HG03520 (cell line): Measurements from ENCODE around the gene DRAP1.

ENCODE experiments used
- ATAC-seq: cut with Tn5 transposase; IDR thresholded peaks from one replicate; pipeline ENCODE4 v1.9.1; 2021; ENCODE audit warnings: mild to moderate bottlenecking, moderate library complexity; ENCODE audit not compliant: unreplicated experiment

The DRAP1 gene

GRCh38 chr11:65919141-65919572 lies at the start of gene DRAP1:
Gene DRAP1, plus strand, starts transcription at chr11:65919426. Its CDS starts 76 bp downstream, at chr11:65919502.
- ATAC-seq = peak; percentile 69

- no peak for ATAC-seq
These were observed 49.5 kb upstream of the DRAP1 start for GRCh38 chr11:65869643-65870306.

- no peak for ATAC-seq
These were observed 48.9 kb upstream of the DRAP1 start for GRCh38 chr11:65870307-65870658.

GRCh38 chr11:65870706-65871681 lies 48.2 kb upstream of the DRAP1 start:
- ATAC-seq = no peak

- no peak for ATAC-seq
These were observed 47.2 kb upstream of the DRAP1 start for GRCh38 chr11:65871811-65872548.

GRCh38 chr11:65872586-65873317 lies 46.5 kb upstream of the DRAP1 start, which contains the start of gene EFEMP2:
Gene EFEMP2, minus strand, starts transcription at chr11:65872800. Its CDS starts 446 bp downstream, at chr11:65872354.
- no peak for ATAC-seq

- ATAC-seq = peak; percentile 82
These were observed 45.7 kb upstream of the DRAP1 start for GRCh38 chr11:65873318-65874156.

GRCh38 chr11:65879617-65880016 lies 39.6 kb upstream of the DRAP1 start, which contains the start of gene CTSW:
Gene CTSW, plus strand, starts transcription at chr11:65879837. Its CDS starts 18 bp downstream, at chr11:65879855.
- no peak for ATAC-seq

GRCh38 chr11:65880027-65880426 lies 39.2 kb upstream of the DRAP1 start:
- ATAC-seq = no peak

GRCh38 chr11:65880844-65881421 lies 38.3 kb upstream of the DRAP1 start:
- ATAC-seq = no peak

GRCh38 chr11:65882120-65883057 lies 36.8 kb upstream of the DRAP1 start:
- ATAC-seq = no peak

GRCh38 chr11:65883058-65883761 lies 36.0 kb upstream of the DRAP1 start:
- ATAC-seq = no peak

GRCh38 chr11:65883786-65884715 lies 35.2 kb upstream of the DRAP1 start:
- no peak for ATAC-seq

GRCh38 chr11:65884716-65885092 lies 34.5 kb upstream of the DRAP1 start:
- no peak for ATAC-seq

- ATAC-seq = no peak
These were observed 34.0 kb upstream of the DRAP1 start for GRCh38 chr11:65885231-65885630.

- no peak for ATAC-seq
These were observed 33.3 kb upstream of the DRAP1 start for GRCh38 chr11:65885808-65886536.
